Keratinocyte (primary cell): ENCODE measurements around the gene GNB3. TPM values are rescaled to one million over a fixed set of nuclear protein-coding genes. Genes with fewer than 3 reads are reported as not detected.

Experiments
- DNase-seq: peaks from one replicate; pipeline ENCODE4 v3.0.0-alpha.2; 2011; ENCODE audit warnings: low read depth, missing footprints, low spot score
- FAIRE-seq: peaks from 2 replicates; lab custom pipeline; 2011; peaks lifted over from hg19 to GRCh38; lab: Jason Lieb, UNC
- H2AFZ ChIP-seq: 2 replicates; pipeline ENCODE4 v1.6.0; 2012; ENCODE audit warnings: low read length, control low read depth, inconsistent platforms; ENCODE audit not compliant: control insufficient read depth
- H3K27ac ChIP-seq: 2 replicates; pipeline ENCODE4 v1.5.1; 2011; ENCODE audit warnings: low read length; ENCODE audit not compliant: control insufficient read depth, insufficient read depth
- H3K27me3 ChIP-seq: 3 replicates; pipeline ENCODE4 v1.6.0; 2011; ENCODE audit warnings: low read length; ENCODE audit not compliant: control insufficient read depth, insufficient read depth; ENCODE audit errors: extremely low read depth
- H3K36me3 ChIP-seq, 2 experiments: 2 replicates in 1 of 2; 3 replicates in 1 of 2; pipeline ENCODE4 v1.5.1; 2011; ENCODE audit warnings: low read length in 2 of 2, mild to moderate bottlenecking in 1 of 2; ENCODE audit not compliant: control insufficient read depth in 2 of 2, insufficient read depth in 2 of 2; ENCODE audit errors: extremely low read depth in 1 of 2
- H3K4me1 ChIP-seq: 3 replicates; pipeline ENCODE4 v1.5.1; 2011; ENCODE audit warnings: low read length; ENCODE audit not compliant: control insufficient read depth, insufficient read depth; ENCODE audit errors: extremely low read depth
- H3K4me2 ChIP-seq: 3 replicates; pipeline ENCODE4 v1.6.0; 2011; ENCODE audit warnings: low read depth, low read length; ENCODE audit not compliant: control insufficient read depth, insufficient read depth; ENCODE audit errors: extremely low read depth
- H3K4me3 ChIP-seq, 3 experiments: fragments of 200-600 bp in 1 of 3; sonication (generic) in 1 of 3; 2 replicates in 2 of 3; 3 replicates in 1 of 3; pipeline ENCODE4 v1.5.1; 2011 to 2016; ENCODE audit warnings: low read length in 3 of 3, mild to moderate bottlenecking in 3 of 3, control low read depth in 2 of 3, inconsistent platforms in 1 of 3, low read depth in 1 of 3, mixed read lengths in 1 of 3, mixed run types in 1 of 3, moderate library complexity in 1 of 3; ENCODE audit not compliant: control insufficient read depth in 2 of 3, insufficient read depth in 2 of 3; ENCODE audit errors: extremely low read depth in 1 of 3
- H3K79me2 ChIP-seq: 2 replicates; pipeline ENCODE4 v1.6.0; 2012; ENCODE audit warnings: low read length; ENCODE audit not compliant: control insufficient read depth, insufficient read depth
- H3K9ac ChIP-seq: 3 replicates; pipeline ENCODE4 v1.6.0; 2011; ENCODE audit warnings: low read length; ENCODE audit not compliant: control insufficient read depth, insufficient read depth; ENCODE audit errors: extremely low read depth
- H3K9me1 ChIP-seq: 3 replicates; pipeline ENCODE4 v1.6.0; 2011; ENCODE audit warnings: low read length; ENCODE audit not compliant: control insufficient read depth, insufficient read depth; ENCODE audit errors: extremely low read depth
- H3K9me3 ChIP-seq: 2 replicates; pipeline ENCODE4 v1.5.1; 2012; ENCODE audit warnings: low read depth, low read length; ENCODE audit not compliant: control insufficient read depth
- H4K20me1 ChIP-seq: 3 replicates; pipeline ENCODE4 v1.6.0; 2011; ENCODE audit warnings: low read length; ENCODE audit not compliant: control insufficient read depth, insufficient read depth; ENCODE audit errors: extremely low read depth
- EZH2 ChIP-seq: IDR thresholded peaks from one replicate; pipeline ENCODE4 v1.6.1; 2012; ENCODE audit warnings: inconsistent platforms, mild to moderate bottlenecking, low read length, moderate library complexity
- dilution Hi-C: fragments of 300-500 bp; cut with MboI; formaldehyde crosslinking; loops from one replicate; pipeline ENCODE4 v1.7.0; 2020; ENCODE audit warnings: low sequenced_read_pairs; ENCODE audit not compliant: extremely low pct_ligation_motif_present
- polyA plus RNA-seq, 5 experiments: library from polyadenylated mRNA; depleted of rRNA in 3 of 5; stranded (reverse) in 3 of 5; stranded (forward) in 1 of 5; unstranded in 1 of 5; fragments of >200 nt; gene quantifications; 1 replicate in 1 of 5; 2 replicates in 3 of 5; 3 replicates in 1 of 5; pipeline versions ENCODE4 v1.2.1 to v1.2.3, GENCODE V29; 2011 to 2012; ENCODE audit warnings: missing spikeins in 2 of 5, low read depth in 1 of 5, low replicate concordance in 1 of 5
- TF ChIP-seq, protein P1 (sequence below), 3 experiments: IDR thresholded peaks in 1 of 3; conservative IDR thresholded peaks in 1 of 3; optimal IDR thresholded peaks in 1 of 3; 2 replicates in 2 of 3; 3 replicates in 1 of 3; pipeline versions ENCODE3 to v1.5.1; 2011; ENCODE audit warnings: low read length in 3 of 3, mild to moderate bottlenecking in 3 of 3, moderate library complexity in 2 of 3, control low read depth in 1 of 3, inconsistent platforms in 1 of 3; ENCODE audit not compliant: insufficient read depth in 2 of 3; ENCODE audit errors: extremely low read depth in 1 of 3

GNB3 gene
- polyA plus RNA-seq, 1 donor (not counting 4 experiments of a cell fraction or from before 2014, with no cell fraction given), result 0.80 TPM

DNA sequence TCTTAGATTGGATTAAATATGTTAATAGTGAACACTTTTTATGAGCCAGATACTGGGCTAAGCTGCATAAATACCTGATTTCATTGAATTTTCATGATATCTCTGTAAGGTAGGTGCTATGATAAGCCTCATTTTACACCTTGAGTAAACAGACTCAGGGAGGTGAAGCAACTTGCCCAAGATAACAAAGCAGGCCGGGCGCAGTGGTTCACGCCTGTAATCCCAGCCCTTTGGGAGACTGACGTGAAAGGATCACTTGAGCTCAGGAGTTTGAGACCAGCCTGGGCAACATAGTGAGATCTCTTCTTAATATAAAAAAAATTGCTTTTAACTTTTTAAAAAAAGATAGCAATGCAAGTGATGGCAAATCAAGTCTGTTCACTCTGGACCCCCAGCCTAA, 1.4 kb downstream of the GNB3 start:
- H3K4me2 ChIP-seq, result no peak overlapping the region
- dilution Hi-C loops, result no loop called here
- no peak overlapping the region for H3K9ac ChIP-seq
- no peaks in the 10 kb centered on the region for H3K27me3 ChIP-seq
- FAIRE-seq (no peak), DNase-seq (no peak)
- no peaks in the 10 kb centered on the region for H3K9me1 ChIP-seq
- peaks cover 6 to 7% of the 10 kb centered on the region in 2 experiments for H3K36me3 ChIP-seq
- no peaks in the 10 kb centered on the region for H3K4me1 ChIP-seq
- no peak overlapping the region for H3K4me3 ChIP-seq
- peaks cover 2% of the 10 kb centered on the region for H4K20me1 ChIP-seq
- H3K27ac ChIP-seq, result no peak overlapping the region
- TF ChIP-seq, protein P1, sequence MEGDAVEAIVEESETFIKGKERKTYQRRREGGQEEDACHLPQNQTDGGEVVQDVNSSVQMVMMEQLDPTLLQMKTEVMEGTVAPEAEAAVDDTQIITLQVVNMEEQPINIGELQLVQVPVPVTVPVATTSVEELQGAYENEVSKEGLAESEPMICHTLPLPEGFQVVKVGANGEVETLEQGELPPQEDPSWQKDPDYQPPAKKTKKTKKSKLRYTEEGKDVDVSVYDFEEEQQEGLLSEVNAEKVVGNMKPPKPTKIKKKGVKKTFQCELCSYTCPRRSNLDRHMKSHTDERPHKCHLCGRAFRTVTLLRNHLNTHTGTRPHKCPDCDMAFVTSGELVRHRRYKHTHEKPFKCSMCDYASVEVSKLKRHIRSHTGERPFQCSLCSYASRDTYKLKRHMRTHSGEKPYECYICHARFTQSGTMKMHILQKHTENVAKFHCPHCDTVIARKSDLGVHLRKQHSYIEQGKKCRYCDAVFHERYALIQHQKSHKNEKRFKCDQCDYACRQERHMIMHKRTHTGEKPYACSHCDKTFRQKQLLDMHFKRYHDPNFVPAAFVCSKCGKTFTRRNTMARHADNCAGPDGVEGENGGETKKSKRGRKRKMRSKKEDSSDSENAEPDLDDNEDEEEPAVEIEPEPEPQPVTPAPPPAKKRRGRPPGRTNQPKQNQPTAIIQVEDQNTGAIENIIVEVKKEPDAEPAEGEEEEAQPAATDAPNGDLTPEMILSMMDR (optimal IDR thresholded peaks at IDR 0.05 in 1 of 3, IDR thresholded peaks at IDR 0.05 in 1 of 3, conservative IDR thresholded peaks at IDR 0.05 in 1 of 3; ENCODE audit: extremely low read depth in 1 of 3, insufficient read depth in 2 of 3, low read length in 3 of 3), result no peak
- no peak for TF ChIP-seq EZH2
- no peaks in the 10 kb centered on the region for H3K79me2 ChIP-seq
- H3K9me3 ChIP-seq, result no peaks in the 10 kb centered on the region
- H2AFZ ChIP-seq, result no peak overlapping the region

DNA sequence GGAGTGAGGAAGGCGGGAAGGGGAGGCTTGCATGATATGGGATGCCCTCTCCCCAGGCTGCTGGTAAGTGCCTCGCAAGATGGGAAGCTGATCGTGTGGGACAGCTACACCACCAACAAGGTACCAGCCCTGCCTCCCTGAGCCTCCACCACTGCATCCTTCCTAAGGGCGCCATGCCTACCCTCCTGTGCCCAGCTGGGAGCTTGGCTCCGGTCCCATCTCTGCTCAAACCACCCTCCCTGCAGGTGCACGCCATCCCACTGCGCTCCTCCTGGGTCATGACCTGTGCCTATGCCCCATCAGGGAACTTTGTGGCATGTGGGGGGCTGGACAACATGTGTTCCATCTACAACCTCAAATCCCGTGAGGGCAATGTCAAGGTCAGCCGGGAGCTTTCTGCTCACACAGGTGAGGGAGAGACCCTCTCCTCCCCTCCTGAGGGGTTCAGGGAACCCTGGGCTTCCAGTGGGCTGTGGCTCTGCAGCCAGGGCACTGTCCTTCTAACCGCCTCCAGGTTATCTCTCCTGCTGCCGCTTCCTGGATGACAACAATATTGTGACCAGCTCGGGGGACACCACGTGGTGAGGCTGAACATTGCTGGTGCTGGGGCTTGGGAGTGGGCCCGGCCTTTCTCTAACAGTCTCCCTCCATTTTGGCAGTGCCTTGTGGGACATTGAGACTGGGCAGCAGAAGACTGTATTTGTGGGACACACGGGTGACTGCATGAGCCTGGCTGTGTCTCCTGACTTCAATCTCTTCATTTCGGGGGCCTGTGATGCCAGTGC, 2.6 kb downstream of the GNB3 start:
- FAIRE-seq, result no peak
- Histone ChIP-seq H3K79me2 (no peaks in the 10 kb centered on the region), H3K9me1 (no peaks in the 10 kb centered on the region), H3K4me3 (no peak overlapping the region), H3K27ac (no peak overlapping the region), H2AFZ (no peak overlapping the region), H4K20me1 (peaks cover 2% of the 10 kb centered on the region), H3K9me3 (no peaks in the 10 kb centered on the region), H3K4me2 (no peak overlapping the region), H3K27me3 (no peaks in the 10 kb centered on the region), H3K4me1 (no peaks in the 10 kb centered on the region), H3K36me3 (peaks cover 7 to 15% of the 10 kb centered on the region in 2 experiments), H3K9ac (no peak overlapping the region)
- no peak for TF ChIP-seq EZH2
- TF ChIP-seq, protein P1 (optimal IDR thresholded peaks at IDR 0.05 in 1 of 3, IDR thresholded peaks at IDR 0.05 in 1 of 3, conservative IDR thresholded peaks at IDR 0.05 in 1 of 3; ENCODE audit: extremely low read depth in 1 of 3, insufficient read depth in 2 of 3, low read length in 3 of 3), result no peak
- no peak for DNase-seq
- dilution Hi-C loops, result no loop called here
